GM21528 (cell line): Measurements from ENCODE around the gene CALD1.

Source experiments
- ATAC-seq: cut with Tn5 transposase; IDR thresholded peaks from one replicate; pipeline ENCODE4 v1.9.1; 2021; ENCODE audit warnings: mild to moderate bottlenecking, moderate library complexity; ENCODE audit not compliant: unreplicated experiment, low FRiP score

CALD1 gene

GRCh38 chr7:134910214-134910890 is 130.9 kb downstream of the CALD1 start:
- no peak for ATAC-seq

DNA sequence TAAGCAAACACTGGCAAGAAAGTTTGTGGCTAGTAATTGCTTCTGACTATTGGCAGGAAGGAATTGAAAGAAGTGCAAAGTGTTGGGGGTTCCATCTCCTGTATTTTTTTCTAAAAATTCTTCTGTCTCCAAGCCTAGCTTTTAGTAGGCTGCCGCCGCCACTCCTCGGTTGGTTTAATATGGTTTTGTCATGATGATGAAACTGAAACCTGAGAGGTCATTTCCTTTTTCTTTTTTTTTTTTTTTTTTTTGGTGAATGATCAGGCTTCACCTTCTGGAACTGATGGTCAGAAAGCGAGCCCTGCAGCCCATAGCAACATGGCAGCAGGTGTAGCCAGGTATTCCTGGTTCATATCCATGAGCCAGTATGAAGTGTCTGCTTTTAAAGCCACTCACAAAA is 131.5 kb downstream of the CALD1 start:
- ATAC-seq: no peak

DNA sequence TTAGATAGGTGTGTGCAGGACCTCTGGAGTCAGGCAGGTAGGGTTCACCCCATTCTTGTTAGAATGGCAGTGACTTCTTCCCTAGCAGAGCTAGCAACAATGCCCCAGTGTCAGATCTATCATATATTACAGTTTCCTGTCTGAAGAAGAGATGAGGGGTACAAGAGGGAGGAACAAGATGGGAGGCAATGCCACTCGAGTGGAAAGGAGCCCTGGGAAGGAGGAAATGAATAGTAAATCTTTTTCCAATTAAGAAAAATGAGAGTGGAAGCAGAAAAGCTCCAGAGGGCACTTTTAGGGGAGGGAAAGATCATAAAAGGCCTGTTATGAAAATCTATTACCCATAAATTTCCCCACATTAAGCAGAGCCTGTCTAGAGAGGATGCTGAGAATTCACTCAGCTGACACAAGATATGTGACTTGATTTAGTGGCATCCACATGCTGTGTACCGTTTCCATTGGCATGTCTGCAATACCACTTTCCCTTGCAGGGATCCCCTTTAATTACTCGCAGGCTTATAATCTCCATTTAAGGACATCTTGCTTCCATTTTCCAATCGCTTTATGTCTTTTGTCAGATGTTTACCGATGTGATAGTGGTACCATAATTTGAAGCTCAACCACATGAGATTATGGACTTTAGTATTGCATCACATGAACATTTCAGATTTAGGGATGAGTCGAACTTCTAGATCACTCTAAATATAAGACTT is 136.9 kb downstream of the CALD1 start:
- no peak for ATAC-seq

DNA sequence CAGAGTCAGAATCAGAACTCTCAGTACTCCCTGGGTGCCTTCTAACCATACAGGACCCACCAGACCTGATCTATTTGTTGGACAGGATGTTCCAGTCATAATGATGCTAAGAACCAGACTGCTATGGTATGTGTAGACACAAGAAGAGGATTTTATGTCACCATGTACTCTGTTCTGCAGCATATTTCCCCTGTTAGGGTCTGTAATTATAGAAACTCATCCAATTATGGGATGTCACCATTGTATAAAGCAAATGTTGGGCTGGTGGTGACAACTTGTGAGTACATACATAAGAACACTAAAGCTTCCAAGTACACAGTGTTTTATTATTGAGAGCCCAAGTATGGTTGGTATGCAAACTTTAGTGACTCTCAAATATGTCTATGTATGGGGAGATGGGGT is 139.8 kb downstream of the CALD1 start:
- ATAC-seq: peak; percentile 63

GRCh38 chr7:134920026-134920753 is 140.8 kb downstream of the CALD1 start:
- ATAC-seq: no peak

- no peak for ATAC-seq
Observed at GRCh38 chr7:134922720-134923704, 143.6 kb downstream of the CALD1 start.

DNA sequence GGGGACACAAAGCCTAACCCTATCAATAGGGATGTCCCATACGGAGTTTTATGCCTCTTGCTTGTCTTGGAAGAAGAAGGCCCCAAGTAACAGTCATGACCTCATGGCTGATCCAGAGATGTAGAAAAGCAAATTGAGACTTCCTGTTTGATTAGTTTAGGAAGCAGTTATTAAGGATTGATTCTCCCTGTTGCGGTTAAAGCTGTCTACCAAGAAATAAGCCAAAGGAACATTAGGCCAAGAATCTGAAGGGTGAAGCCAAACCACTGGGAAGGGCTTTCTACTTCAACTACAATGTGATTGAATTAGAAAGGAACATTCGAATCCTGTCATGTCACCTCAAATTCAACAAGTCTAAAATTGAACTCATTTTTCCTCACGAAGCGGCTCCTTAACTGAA is 146.3 kb downstream of the CALD1 start:
- ATAC-seq: no peak

- ATAC-seq: no peak
Observed at GRCh38 chr7:134926396-134926795, 147.0 kb downstream of the CALD1 start.

GRCh38 chr7:134927076-134927475 is 147.6 kb downstream of the CALD1 start:
- ATAC-seq: no peak

DNA sequence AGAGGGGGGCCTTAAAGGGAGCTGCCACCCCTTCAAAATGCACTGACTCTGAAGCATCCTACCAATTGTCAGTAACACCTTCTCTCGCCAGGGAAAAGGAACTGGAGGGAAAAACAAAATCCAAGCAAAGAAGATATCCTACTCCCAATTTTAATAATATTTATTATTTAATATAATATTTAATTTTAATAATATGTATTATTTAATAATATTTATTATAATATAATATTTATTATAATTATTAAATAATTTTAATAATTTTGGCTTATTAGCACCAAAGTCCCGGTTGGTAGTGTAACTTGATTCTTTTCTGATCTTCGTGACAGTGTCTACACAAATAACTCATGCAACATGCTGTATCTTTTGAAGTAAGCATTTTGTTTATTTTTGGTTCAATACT is 148.3 kb downstream of the CALD1 start:
- no peak for ATAC-seq

DNA sequence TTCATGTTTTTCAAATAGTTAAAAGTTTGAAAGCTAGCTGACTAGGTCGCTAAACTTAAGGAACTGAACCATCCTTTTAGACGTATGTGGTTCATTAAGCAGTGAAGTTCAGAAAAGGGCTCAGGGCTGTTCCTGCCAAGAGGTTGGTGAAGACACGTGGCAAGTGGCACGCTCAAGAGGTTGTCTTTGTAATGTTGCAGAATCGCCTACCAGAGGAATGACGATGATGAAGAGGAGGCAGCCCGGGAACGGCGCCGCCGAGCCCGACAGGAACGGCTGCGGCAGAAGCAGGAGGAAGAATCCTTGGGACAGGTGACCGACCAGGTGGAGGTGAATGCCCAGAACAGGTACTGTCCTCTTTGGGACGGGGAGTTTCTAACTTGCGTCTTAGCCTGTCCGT is 149.1 kb downstream of the CALD1 start:
- ATAC-seq: no peak

DNA sequence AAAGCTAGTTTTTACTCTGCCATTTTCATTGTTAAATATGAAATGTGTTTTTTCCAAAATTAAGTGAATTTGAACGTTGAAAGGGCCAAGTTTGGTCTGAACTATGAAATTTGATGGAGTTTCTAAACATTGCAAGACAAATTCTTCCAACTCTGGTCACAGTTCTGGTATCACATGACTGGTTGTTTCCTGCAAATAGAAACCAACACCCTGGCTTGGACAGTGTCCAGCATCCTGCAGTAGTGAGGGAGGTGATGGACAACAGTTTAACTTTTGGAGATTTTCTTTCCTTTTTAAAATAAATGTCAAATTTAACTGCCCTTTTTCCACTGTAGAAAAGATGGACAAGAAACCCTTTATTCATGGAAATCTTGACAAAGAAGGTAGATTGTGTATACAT is 152.1 kb downstream of the CALD1 start:
- ATAC-seq: no peak

DNA sequence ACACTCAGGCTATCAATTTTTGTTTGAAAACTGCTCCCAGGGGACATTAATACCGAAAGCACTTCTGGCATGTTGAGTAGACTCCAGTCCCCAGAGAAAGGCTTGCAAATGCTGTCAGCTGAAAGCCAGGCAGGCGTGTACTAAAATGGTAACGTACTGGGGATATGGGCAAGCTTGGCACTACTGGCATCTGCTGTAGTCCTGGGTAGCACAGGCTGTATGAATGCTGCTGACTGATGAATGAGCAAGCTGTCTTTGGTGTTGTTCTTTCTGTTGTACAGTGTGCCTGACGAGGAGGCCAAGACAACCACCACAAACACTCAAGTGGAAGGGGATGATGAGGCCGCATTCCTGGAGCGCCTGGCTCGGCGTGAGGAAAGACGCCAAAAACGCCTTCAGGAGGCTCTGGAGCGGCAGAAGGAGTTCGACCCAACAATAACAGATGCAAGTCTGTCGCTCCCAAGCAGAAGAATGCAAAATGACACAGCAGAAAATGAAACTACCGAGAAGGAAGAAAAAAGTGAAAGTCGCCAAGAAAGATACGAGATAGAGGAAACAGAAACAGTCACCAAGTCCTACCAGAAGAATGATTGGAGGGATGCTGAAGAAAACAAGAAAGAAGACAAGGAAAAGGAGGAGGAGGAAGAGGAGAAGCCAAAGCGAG is 153.4 kb downstream of the CALD1 start:
- ATAC-seq: peak; percentile 54

GRCh38 chr7:134933460-134934068 is 154.1 kb downstream of the CALD1 start:
- no peak for ATAC-seq

GRCh38 chr7:134935701-134936100 is 156.3 kb downstream of the CALD1 start:
- no peak for ATAC-seq

- no peak for ATAC-seq
Observed at GRCh38 chr7:134936893-134937510, 157.6 kb downstream of the CALD1 start.

GRCh38 chr7:134938141-134938540 is 158.7 kb downstream of the CALD1 start:
- ATAC-seq: no peak

GRCh38 chr7:134939136-134939535 is 159.7 kb downstream of the CALD1 start:
- ATAC-seq: no peak

- no peak for ATAC-seq
Observed at GRCh38 chr7:134940729-134941128, 161.3 kb downstream of the CALD1 start.
